ENCODE measurements around the gene OR1L1.

Gene OR1L1, protein sequence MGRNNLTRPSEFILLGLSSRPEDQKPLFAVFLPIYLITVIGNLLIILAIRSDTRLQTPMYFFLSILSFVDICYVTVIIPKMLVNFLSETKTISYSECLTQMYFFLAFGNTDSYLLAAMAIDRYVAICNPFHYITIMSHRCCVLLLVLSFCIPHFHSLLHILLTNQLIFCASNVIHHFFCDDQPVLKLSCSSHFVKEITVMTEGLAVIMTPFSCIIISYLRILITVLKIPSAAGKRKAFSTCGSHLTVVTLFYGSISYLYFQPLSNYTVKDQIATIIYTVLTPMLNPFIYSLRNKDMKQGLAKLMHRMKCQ

DNA sequence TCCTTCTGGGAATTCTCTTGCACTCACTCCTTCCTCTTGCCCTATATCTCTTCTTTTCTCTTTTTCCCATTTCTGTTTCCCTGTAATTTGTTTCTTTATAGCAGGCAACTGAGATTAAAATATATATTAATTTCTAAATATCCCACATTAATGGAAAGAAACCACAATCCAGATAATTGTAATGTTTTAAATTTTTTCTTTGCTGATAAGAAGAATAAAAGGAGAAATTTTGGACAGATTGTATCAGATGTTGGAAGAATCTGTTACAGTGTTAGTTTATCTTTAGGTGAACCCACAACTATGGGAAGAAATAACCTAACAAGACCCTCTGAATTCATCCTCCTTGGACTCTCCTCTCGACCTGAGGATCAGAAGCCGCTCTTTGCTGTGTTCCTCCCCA, at the start of gene OR1L1:
OR1L1 (plus strand) TSS at position 301 of the 400 bp plus-strand sequence; CDS start at position 301, 0 bp downstream.
- no peak for TF ChIP-seq GATA1 (IDR thresholded peaks at IDR 0.05; ENCODE audit: low read depth, low read length)
- DNase-seq: no peak

DNA sequence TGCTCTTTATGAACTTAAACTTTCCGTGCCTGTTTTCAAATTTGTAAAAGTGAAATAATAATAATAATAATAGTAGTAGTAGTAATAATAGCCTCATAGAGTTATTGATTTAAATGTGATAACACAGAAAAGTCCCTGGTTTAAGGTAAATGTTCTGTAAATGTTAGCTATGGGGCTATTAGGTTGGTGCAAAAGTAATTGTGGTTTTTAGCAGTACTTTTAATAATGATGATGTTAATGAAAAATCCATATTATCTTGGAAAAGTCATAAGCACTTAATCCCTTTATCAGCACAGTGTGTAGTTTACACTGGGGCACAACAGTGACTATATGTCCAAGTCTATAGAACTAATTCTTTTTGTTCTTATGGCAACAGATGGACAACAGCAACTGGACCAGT, 47.2 kb upstream of the OR1L1 start, which contains the start of gene OR1Q1:
OR1Q1 (plus strand) TSS at position 377 of the 400 bp plus-strand sequence; CDS start at position 377, 0 bp downstream.
- TF ChIP-seq POLR2A (IDR thresholded peaks at IDR 0.05; ENCODE audit: low read length) (no peak), GATA1 (IDR thresholded peaks at IDR 0.05; ENCODE audit: low read depth, low read length) (no peak)
- DNase-seq: no peak

DNA sequence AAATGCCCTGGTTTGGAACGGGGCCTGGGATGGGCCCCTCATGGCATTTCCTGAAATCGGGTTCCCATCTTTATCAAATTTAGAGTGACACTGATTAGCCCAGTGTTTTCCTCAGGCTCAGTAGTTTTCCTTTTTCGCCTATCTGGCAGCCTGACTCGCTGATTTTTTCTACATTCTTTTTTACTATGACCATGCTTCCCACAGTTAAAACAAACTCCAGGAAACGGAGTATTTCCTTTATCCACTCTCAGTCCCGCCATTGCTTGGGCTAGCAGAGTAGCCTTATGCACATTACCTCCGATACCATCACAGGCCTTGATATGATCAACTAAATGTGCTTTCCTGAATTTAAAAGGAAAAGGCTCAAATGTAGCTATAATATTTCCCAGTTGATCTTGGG, 41.5 kb upstream of the OR1L1 start:
- no peak for TF ChIP-seq GATA1 (IDR thresholded peaks at IDR 0.05; ENCODE audit: low read depth, low read length)
- TF ChIP-seq POLR2A (IDR thresholded peaks at IDR 0.05; ENCODE audit: low read length): no peak

DNA sequence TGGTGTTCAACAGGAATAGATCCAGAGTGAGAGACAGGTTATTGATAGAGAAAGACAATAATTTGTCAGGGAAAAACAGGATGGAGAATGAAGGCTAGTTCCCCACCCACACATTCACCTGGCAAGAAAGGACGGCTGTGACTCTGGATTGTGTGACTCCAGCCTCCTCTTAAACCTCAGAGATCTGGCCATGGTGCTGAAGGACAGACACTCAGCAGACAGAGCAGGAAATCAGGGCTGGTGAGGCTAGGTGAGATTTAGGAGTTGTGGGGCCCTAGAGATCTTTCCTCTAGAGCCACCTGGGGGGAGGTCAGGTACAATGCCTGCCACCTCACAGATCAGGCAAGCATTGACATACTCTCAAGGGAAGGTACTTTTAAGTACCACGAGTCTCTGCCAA, 19.3 kb upstream of the OR1L1 start:
- TF ChIP-seq POLR2A (IDR thresholded peaks at IDR 0.05; ENCODE audit: low read length) (no peak), GATA1 (IDR thresholded peaks at IDR 0.05; ENCODE audit: low read depth, low read length) (no peak)
- DNase-seq: no peak

More for the DNA sequence above, 41.5 kb upstream of the OR1L1 start:
- DNase-seq: no peak

DNA sequence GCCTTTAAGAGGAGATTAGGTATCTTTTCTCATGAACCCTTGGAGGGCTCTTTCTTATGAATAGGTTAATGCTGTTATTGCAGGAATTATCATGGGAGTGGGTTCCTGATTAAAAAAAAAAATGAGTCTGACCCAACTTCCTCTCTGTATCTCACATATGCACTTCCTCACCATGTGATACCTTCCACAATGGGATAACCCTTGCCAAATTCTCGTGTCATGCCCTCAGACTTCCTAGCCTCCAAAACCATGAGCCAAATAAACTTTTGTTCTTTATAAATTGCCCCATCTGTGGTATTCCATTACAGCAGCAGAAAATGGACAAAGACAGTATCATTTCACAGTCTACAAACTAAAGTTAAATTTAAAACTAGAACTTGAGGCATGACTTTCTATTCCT, 5.1 kb upstream of the OR1L1 start:
- TF ChIP-seq GATA1 (IDR thresholded peaks at IDR 0.05; ENCODE audit: low read depth, low read length): no peak
- no peak for TF ChIP-seq POLR2A (IDR thresholded peaks at IDR 0.05; ENCODE audit: low read length)
- no peak for DNase-seq

DNA sequence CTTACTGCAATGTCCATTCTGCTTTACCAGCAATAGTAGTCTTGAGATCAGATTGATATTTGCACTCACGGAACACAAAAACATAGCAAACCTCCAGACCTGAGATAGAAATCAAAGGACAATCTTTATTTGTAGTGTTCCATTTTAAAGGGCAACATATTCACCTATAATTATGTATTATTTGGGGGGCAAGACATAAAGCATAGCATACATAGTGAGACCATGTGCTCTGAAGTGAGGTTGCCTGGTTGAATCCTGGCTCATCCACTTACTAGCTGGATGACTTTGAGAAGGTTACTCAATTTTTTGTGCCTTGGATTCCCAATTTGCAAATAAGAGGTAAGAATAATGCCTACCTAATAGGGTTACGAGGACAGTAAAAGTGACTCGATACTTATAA, 4.0 kb upstream of the OR1L1 start, which contains the start of gene OR1B1:
OR1B1 (minus strand) TSS at position 101 of the 400 bp plus-strand sequence.
- DNase-seq: no peak
- TF ChIP-seq POLR2A (IDR thresholded peaks at IDR 0.05; ENCODE audit: low read length): no peak
- TF ChIP-seq GATA1 (IDR thresholded peaks at IDR 0.05; ENCODE audit: low read depth, low read length): no peak

DNA sequence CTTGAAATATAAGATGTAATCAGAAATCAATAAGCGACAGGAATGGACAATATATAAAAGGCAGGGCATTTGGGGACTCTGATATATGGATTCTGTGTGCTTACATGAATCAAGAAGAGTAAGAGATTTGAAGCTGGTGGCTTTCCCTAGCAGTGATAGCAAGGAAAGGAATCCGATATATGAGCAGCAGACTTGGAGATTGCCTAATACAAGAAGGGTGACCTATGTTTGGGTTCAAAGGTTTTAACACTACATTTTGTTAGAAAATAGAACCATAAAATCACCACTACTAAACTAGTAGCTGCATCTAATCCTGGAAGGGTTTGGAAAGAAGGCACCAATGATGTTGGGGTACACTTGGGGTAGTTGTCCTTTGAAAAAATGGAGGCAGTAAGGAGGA, 11.0 kb downstream of the OR1L1 start:
- DNase-seq: no peak
- no peak for TF ChIP-seq POLR2A (IDR thresholded peaks at IDR 0.05; ENCODE audit: low read length)

DNA sequence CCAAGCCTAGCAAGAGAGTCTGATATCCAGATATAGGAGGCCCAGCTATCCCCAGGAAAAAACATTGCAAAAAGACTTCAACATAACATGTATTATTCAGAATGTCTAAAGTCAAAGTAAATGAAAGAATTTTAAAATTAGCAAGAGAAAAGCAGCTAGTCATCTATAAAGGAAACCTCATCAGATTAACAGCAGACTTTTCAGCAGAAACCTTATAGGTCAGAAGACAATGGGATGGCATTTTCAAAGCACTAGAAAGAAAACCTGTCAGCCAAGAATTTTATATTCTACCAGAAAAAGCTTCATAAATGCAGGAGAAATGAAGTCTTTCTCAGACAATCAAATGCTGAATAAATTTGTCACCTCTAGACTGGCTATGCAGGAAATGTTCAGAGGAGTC, 23.3 kb downstream of the OR1L1 start:
- no peak for TF ChIP-seq GATA1 (IDR thresholded peaks at IDR 0.05; ENCODE audit: low read depth, low read length)
- TF ChIP-seq POLR2A (IDR thresholded peaks at IDR 0.05; ENCODE audit: low read length): no peak

DNA sequence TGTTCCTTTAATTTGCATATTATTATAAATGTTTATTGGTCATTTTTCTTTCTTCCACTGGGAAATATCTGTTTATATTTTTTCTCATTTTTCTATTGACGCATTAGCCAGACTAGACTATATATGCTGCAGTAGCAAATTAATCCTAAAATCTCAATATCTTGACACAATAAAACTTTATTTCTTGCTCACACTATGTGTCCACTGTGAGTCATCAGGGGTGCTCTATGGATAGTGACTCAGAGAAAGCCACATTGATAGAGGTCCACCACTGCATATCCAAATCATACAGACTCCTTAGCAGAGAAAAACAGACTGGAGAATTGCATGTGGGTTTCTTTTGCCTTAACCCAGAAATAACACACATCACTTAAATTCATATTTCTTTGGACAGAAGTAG, 34.2 kb downstream of the OR1L1 start:
- no peak for DNase-seq
- TF ChIP-seq POLR2A (IDR thresholded peaks at IDR 0.05; ENCODE audit: low read length): no peak
- no peak for TF ChIP-seq GATA1 (IDR thresholded peaks at IDR 0.05; ENCODE audit: low read depth, low read length)

More for the DNA sequence above, 23.3 kb downstream of the OR1L1 start:
- DNase-seq: no peak
